ENCODE data around the gene DLGAP1. TPM values are rescaled to one million over a fixed set of nuclear protein-coding genes. Genes with fewer than 3 reads are reported as not detected.

DLGAP1 gene
- total RNA-seq, 1 experiment from 2014 or later: 23.0 TPM

GRCh38 chr18:3892152-3892551 is 563.0 kb downstream of the DLGAP1 start:
- no peak overlapping the region for H3K27ac Mint-ChIP-seq
- POLR2A ChIA-PET: interaction anchor here (0.7 kb wide), 1 partner anchor 114 kb away, joined by 6 read pairs; no protein-coding TSS in a partner anchor
- H3K27me3 Mint-ChIP-seq (ENCODE audit: low read depth): no peaks in the 10 kb centered on the region
- TF ChIP-seq PRRX2 (CRISPR knock-in tag; IDR thresholded peaks at IDR 0.05) (no peak), NR2C2 (CRISPR knock-in tag; IDR thresholded peaks at IDR 0.05) (no peak)
- ATAC-seq (no peak), DNase-seq (ENCODE audit: low spot score) (no peak)
- CTCF ChIA-PET: interaction anchor here (0.9 to 1.3 kb wide), 2 partner anchors 23 to 121 kb away, joined by 3 read pairs; no protein-coding TSS in a partner anchor
- H3K9me3 Mint-ChIP-seq: no peaks in the 10 kb centered on the region
- H3K36me3 Mint-ChIP-seq: no peaks in the 10 kb centered on the region
- no peak overlapping the region for H3K4me3 Mint-ChIP-seq
- H3K4me1 Mint-ChIP-seq: peaks cover 5% of the 10 kb centered on the region

GRCh38 chr18:3891245-3891644 is 563.9 kb downstream of the DLGAP1 start:
- POLR2A ChIA-PET: interaction anchor here (0.7 kb wide), 1 partner anchor 113 kb away, joined by 6 read pairs; no protein-coding TSS in a partner anchor
- H3K27me3 Mint-ChIP-seq (ENCODE audit: low read depth): no peaks in the 10 kb centered on the region
- CTCF ChIA-PET: interaction anchor here (0.9 to 1.3 kb wide), 2 partner anchors 22 to 120 kb away, joined by 3 read pairs; no protein-coding TSS in a partner anchor
- peaks cover 10% of the 10 kb centered on the region for H3K4me1 Mint-ChIP-seq
- TF ChIP-seq ZNF138 (CRISPR knock-in tag; conservative IDR thresholded peaks at IDR 0.05): no peak
- TF ChIP-seq AR (CRISPR knock-in tag; IDR thresholded peaks at IDR 0.05): no peak
- TF ChIP-seq ZNF317 (CRISPR knock-in tag; IDR thresholded peaks at IDR 0.05; ENCODE audit: borderline replicate concordance, low read depth): no peak
- no peak for TF ChIP-seq ZNF423 (CRISPR knock-in tag; IDR thresholded peaks at IDR 0.05)
- no peak for TF ChIP-seq ZNF219 (CRISPR knock-in tag; IDR thresholded peaks at IDR 0.05; ENCODE audit: borderline replicate concordance)
- no peak for TF ChIP-seq GTF2I (CRISPR knock-in tag; conservative IDR thresholded peaks at IDR 0.05)
- no peak for ATAC-seq
- no peak for DNase-seq (ENCODE audit: low spot score)
- no peak overlapping the region for H3K27ac Mint-ChIP-seq
- H3K4me3 Mint-ChIP-seq: no peak overlapping the region
- no peaks in the 10 kb centered on the region for H3K36me3 Mint-ChIP-seq
- H3K9me3 Mint-ChIP-seq: no peaks in the 10 kb centered on the region

GRCh38 chr18:3889803-3890202 is 565.3 kb downstream of the DLGAP1 start:
- H3K9me3 Mint-ChIP-seq: no peaks in the 10 kb centered on the region
- H3K36me3 Mint-ChIP-seq: no peaks in the 10 kb centered on the region
- H3K4me1 Mint-ChIP-seq: peaks cover 10% of the 10 kb centered on the region
- ATAC-seq (no peak), DNase-seq (ENCODE audit: low spot score) (no peak)
- no peak overlapping the region for H3K27ac Mint-ChIP-seq
- ChIA-PET POLR2A (no interaction called here), CTCF (no interaction called here)
- no peaks in the 10 kb centered on the region for H3K27me3 Mint-ChIP-seq (ENCODE audit: low read depth)
- no peak overlapping the region for H3K4me3 Mint-ChIP-seq
- TF ChIP-seq CTCF (IDR thresholded peaks at IDR 0.05): no peak
- no peak for TF ChIP-seq ARID4B (CRISPR knock-in tag; IDR thresholded peaks at IDR 0.05; ENCODE audit: borderline replicate concordance)
- no peak for TF ChIP-seq NFATC4 (CRISPR knock-in tag; IDR thresholded peaks at IDR 0.05)

Measured in WTC11 (cell line).